Central memory CD8-positive, alpha-beta T cell (primary cell): Measurements from ENCODE around the gene ARL6IP4.

Experiments used
- ATAC-seq: fragments of 150-1000 bp; cut with Tn5 transposase; replicated peaks from 2 replicates; pipeline ENCODE4 v1.10.0; 2022; ENCODE audit warnings: mild to moderate bottlenecking, moderate FRiP score, moderate number of reproducible peaks; ENCODE audit not compliant: poor library complexity, severe bottlenecking; ENCODE audit errors: extremely low read depth
- DNase-seq, 2 donors: peaks; one replicate each; pipeline ENCODE4 v3.0.0; 2021; ENCODE audit warnings: low spot score in 2 of 2
- H3K27ac Mint-ChIP-seq: one replicate; pipeline ENCODE4 v1.8.0; 2022; ENCODE audit warnings: low read depth, mild to moderate bottlenecking, moderate library complexity, mixed read lengths
- H3K27me3 Mint-ChIP-seq: one replicate; pipeline ENCODE4 v1.8.0; 2022; ENCODE audit warnings: mixed read lengths
- H3K36me3 Mint-ChIP-seq: one replicate; pipeline ENCODE4 v1.8.0; 2022; ENCODE audit warnings: mild to moderate bottlenecking, moderate library complexity, mixed read lengths; ENCODE audit not compliant: insufficient read depth
- H3K4me1 Mint-ChIP-seq: one replicate; pipeline ENCODE4 v1.8.0; 2022; ENCODE audit warnings: mixed read lengths
- H3K4me3 Mint-ChIP-seq: one replicate; pipeline ENCODE4 v1.8.0; 2022; ENCODE audit warnings: mild to moderate bottlenecking, moderate library complexity, mixed read lengths
- H3K9me3 Mint-ChIP-seq: one replicate; pipeline ENCODE4 v1.8.0; 2022; ENCODE audit warnings: mixed read lengths

Gene ARL6IP4

GRCh38 chr12:122948605-122949004 is 31.9 kb upstream of the ARL6IP4 start:
- Mint-ChIP-seq H3K9me3 (no peaks in the 10 kb centered on the region), H3K4me1 (peaks cover 16% of the 10 kb centered on the region), H3K27me3 (no peaks in the 10 kb centered on the region), H3K4me3 (no peak overlapping the region), H3K27ac (peak overlapping the region; percentile 10), H3K36me3 (peaks cover 2% of the 10 kb centered on the region)
- ATAC-seq (no peak), DNase-seq (no peak)

- Mint-ChIP-seq H3K27ac (no peak overlapping the region), H3K9me3 (no peaks in the 10 kb centered on the region), H3K4me3 (no peak overlapping the region), H3K27me3 (no peaks in the 10 kb centered on the region), H3K36me3 (peaks cover 2% of the 10 kb centered on the region), H3K4me1 (peaks cover 14% of the 10 kb centered on the region)
- ATAC-seq, result no peak
- no peak for DNase-seq
Measured at GRCh38 chr12:122949405-122949804, 31.1 kb upstream of the ARL6IP4 start.

DNA sequence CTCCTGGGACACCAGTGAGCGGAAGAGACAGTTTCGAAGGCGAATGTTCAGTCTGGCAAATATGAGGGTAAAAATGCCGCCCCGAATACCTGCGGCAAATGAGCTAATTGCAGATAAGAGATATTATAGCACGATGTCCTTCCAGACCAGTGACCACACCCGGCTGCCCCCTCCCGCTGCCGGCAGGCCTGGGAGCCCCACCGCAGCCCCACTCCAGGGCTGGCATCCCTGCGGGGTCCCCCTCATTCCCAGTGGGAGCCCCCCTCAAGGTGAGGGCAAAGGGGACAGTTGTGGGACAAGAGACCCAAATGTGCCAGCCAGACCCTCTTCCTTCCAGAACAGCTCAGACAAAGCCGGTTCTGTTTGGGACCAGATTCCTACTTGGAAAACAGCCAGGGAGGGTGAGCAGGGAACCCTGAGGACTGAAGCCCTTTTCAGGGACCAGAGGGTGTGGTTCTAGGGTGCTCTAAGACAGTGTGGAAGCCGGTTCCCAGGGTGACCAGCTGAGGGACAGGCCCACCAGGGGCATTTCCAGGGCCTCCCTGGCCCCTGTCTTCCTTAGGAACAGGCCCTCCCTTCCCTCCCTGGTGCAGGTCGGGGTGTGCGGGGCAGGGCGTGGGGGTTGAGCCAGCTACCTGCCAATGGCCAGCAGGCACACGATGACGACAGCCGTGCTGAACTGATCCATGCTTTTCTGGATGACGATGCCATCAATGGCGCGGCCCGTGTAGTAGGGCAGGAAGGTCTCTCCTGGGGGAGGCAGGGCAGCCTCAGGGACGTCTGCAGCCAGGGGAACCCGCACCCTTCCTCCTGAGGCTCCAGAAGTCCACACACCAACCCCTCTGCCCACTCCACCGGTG is 30.4 kb upstream of the ARL6IP4 start:
- Mint-ChIP-seq H3K27ac (no peak overlapping the region), H3K36me3 (peaks cover 2% of the 10 kb centered on the region), H3K4me3 (no peak overlapping the region), H3K4me1 (peaks cover 14% of the 10 kb centered on the region), H3K27me3 (no peaks in the 10 kb centered on the region), H3K9me3 (no peaks in the 10 kb centered on the region)
- ATAC-seq, result no peak
- no peak for DNase-seq

DNA sequence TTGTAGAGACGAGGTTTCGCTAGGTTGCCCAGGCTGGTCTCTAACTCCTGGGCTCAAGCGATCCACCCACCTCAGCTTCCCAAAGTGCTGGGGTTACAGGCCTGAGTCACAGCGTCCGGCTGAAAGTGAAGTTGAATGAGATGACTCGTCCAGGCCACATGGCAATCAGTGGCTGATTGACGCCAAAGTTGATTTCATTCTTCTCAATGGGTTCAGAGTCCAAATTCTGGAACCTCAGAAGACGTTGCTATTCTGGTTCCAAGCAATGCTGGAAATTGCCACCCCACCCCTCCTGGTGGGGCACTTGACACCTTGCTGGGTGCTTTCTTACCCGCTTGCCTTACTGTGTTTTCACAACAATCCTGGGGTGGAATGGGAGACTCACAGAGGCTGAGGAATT is 29.1 kb upstream of the ARL6IP4 start:
- DNase-seq (no peak), ATAC-seq (no peak)
- Mint-ChIP-seq H3K27ac (no peak overlapping the region), H3K9me3 (no peaks in the 10 kb centered on the region), H3K27me3 (no peaks in the 10 kb centered on the region), H3K4me1 (peaks cover 9% of the 10 kb centered on the region), H3K4me3 (no peak overlapping the region), H3K36me3 (peaks cover 2% of the 10 kb centered on the region)

DNA sequence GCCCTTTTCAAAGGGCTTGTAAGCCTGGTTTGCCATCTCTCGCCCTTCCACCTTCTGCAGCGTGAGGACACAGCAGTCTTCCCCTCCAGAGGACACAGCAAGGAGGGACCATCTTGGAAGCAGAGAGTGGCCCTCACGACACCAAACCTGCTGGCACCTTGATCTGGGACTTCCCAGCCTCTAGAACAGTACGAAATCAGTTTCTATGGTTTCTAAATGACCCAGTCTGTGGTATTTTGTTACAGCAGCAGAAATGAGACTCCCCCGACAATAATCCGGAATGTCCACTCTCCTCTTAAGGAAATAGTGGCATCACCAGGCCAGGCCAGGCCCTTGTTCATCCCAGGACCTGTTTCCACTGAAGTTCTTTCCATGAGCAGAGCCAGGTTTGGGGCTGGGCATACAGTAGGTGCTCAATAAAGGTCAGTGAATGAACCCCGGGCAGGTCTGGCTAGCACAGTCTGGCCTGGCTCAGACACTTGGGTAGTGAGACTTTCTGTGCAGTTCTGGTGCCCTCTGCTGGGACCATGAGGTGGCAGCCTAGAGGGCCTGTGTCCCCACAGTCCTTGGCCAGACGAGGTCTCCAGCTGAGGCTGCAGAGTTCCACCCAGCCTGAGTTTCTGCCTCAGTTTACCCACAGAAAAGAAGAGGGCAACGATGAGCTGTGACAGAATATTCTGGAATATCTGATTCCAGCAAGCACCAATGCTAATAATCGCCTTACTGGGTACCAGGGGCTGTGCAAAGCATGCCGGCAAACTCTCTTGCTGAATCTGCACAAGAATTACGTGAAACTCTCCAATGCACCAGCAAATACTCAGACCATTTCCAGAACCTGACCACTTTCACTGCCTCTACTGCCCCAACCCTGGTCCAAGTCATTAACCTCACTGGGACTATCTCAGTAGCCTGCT is 28.2 kb upstream of the ARL6IP4 start:
- peak; percentile 95 for ATAC-seq
- H3K9me3 Mint-ChIP-seq, result no peaks in the 10 kb centered on the region
- DNase-seq, result peak; percentile 60 to 65
- H3K4me1 Mint-ChIP-seq, result peaks cover 2% of the 10 kb centered on the region
- no peaks in the 10 kb centered on the region for H3K36me3 Mint-ChIP-seq
- no peaks in the 10 kb centered on the region for H3K27me3 Mint-ChIP-seq
- no peak overlapping the region for H3K4me3 Mint-ChIP-seq
- H3K27ac Mint-ChIP-seq, result no peak overlapping the region

GRCh38 chr12:122955156-122955555 is 25.3 kb upstream of the ARL6IP4 start:
- no peak for DNase-seq
- no peaks in the 10 kb centered on the region for H3K4me1 Mint-ChIP-seq
- H3K27me3 Mint-ChIP-seq, result no peaks in the 10 kb centered on the region

GRCh38 chr12:122956035-122956434 is 24.4 kb upstream of the ARL6IP4 start:
- no peak for DNase-seq
- Mint-ChIP-seq H3K27me3 (no peaks in the 10 kb centered on the region), H3K4me3 (no peak overlapping the region), H3K4me1 (no peaks in the 10 kb centered on the region), H3K27ac (no peak overlapping the region), H3K9me3 (no peaks in the 10 kb centered on the region), H3K36me3 (peaks cover 1% of the 10 kb centered on the region)
- no peak for ATAC-seq

More at GRCh38 chr12:122955156-122955555, 25.3 kb upstream of the ARL6IP4 start:
- no peak for ATAC-seq
- Mint-ChIP-seq H3K27ac (no peak overlapping the region), H3K9me3 (no peaks in the 10 kb centered on the region), H3K36me3 (peaks cover 1% of the 10 kb centered on the region), H3K4me3 (no peak overlapping the region)

DNA sequence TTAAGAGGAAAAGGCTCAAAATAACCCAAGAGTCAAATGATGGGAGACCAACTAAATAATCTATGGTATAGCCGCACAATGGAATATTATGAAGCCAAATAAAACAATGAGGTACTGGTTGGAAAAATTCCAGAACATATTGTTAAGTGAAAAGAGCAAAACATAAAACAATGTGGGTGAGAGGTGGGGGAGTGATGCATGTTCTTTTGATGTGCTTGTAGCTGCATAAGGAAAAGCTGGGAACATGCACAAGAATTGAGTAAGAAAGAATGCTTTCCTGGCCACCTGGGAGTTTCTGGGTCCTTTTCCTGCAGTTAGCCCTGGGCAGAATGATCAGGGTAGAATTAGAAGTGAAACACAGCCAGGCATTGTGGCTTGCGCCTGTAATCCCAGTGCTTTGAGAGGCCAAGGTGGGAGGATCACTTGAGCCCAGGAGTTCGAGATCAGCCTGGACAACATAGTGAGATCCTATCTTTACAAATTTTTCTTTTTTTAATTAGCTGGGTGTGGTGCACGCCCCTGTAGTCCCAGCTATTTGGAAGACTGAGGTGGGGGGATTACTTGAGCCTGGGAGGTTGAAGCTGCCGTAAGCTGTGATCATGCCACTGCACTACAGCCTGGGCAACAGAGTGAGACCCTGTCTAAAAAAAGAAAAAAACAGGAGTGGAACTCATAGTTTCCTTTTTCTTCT is 22.1 kb upstream of the ARL6IP4 start:
- H3K9me3 Mint-ChIP-seq, result no peaks in the 10 kb centered on the region
- no peaks in the 10 kb centered on the region for H3K4me1 Mint-ChIP-seq
- H3K27me3 Mint-ChIP-seq, result no peaks in the 10 kb centered on the region
- no peak for ATAC-seq
- no peak overlapping the region for H3K4me3 Mint-ChIP-seq
- H3K27ac Mint-ChIP-seq, result no peak overlapping the region
- H3K36me3 Mint-ChIP-seq, result peaks cover 1% of the 10 kb centered on the region
- DNase-seq, result no peak

DNA sequence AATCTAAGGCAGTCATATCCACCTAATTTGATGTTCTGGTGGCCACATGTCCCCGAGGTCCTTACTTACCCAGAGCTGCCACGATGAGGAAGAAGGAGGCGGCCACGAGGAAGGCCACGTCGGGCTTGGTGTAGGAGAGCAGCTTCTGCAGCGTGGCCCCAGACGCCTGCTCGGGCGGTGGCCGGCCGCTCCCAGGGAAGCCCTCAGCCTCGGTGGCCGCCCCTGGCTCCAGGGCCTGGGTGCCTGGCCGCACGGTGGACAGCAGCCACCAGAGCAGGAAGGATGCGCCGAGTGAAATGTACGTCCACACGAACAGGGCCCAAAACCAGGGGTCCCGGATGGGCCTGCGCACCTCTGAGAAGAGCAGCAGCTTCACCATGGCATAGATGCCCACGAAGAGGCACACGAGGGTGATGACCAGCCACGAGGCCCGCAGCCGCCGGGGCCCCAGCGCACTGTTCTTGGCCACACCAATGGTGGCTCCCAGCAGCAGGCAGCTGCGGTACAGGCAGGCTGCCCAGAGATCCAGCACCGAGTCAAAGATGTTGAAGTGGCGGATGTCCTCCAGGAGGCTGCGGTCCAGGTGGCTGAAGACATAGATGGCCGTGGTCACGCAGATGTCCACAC is 20.8 kb upstream of the ARL6IP4 start:
- DNase-seq, result no peak
- H3K27me3 Mint-ChIP-seq, result no peaks in the 10 kb centered on the region
- peaks cover 1% of the 10 kb centered on the region for H3K36me3 Mint-ChIP-seq
- no peak overlapping the region for H3K4me3 Mint-ChIP-seq
- no peak for ATAC-seq
- H3K4me1 Mint-ChIP-seq, result no peaks in the 10 kb centered on the region
- H3K9me3 Mint-ChIP-seq, result no peaks in the 10 kb centered on the region
- H3K27ac Mint-ChIP-seq, result no peak overlapping the region

GRCh38 chr12:122960193-122960569 is 20.3 kb upstream of the ARL6IP4 start:
- no peaks in the 10 kb centered on the region for H3K4me1 Mint-ChIP-seq
- peaks cover 1% of the 10 kb centered on the region for H3K36me3 Mint-ChIP-seq
- no peak for ATAC-seq
- DNase-seq, result no peak
- H3K4me3 Mint-ChIP-seq, result no peak overlapping the region
- no peaks in the 10 kb centered on the region for H3K9me3 Mint-ChIP-seq
- H3K27ac Mint-ChIP-seq, result no peak overlapping the region
- H3K27me3 Mint-ChIP-seq, result no peaks in the 10 kb centered on the region

- Mint-ChIP-seq H3K27ac (no peak overlapping the region), H3K4me1 (no peaks in the 10 kb centered on the region), H3K36me3 (peaks cover 1% of the 10 kb centered on the region), H3K27me3 (no peaks in the 10 kb centered on the region), H3K4me3 (no peak overlapping the region), H3K9me3 (no peaks in the 10 kb centered on the region)
- no peak for DNase-seq
- ATAC-seq, result no peak
Measured at GRCh38 chr12:122961531-122962329, 18.8 kb upstream of the ARL6IP4 start.

DNA sequence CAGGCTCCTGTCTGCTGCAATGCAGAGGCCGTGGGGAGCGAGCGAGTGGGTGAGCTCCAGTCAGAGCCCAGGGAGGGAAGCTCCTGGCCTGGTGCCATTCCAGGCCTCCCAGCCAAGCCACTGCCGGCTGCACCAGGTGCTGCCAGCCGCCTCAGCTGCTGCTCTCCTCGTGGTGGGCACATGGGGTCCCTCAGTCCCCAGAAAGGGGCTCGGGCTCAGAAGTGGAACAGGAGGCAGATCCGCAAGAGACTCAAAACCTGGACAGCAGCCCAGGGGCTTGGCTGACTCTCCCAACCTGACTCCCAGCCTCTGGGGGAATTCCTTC is 16.6 kb upstream of the ARL6IP4 start:
- no peaks in the 10 kb centered on the region for H3K4me1 Mint-ChIP-seq
- H3K27me3 Mint-ChIP-seq, result no peaks in the 10 kb centered on the region
- ATAC-seq (no peak), DNase-seq (no peak)
- no peak overlapping the region for H3K27ac Mint-ChIP-seq
- H3K36me3 Mint-ChIP-seq, result no peaks in the 10 kb centered on the region
- no peak overlapping the region for H3K4me3 Mint-ChIP-seq
- no peaks in the 10 kb centered on the region for H3K9me3 Mint-ChIP-seq
